Measurements from ENCODE around the gene LCOR. TPM values are rescaled to one million over a fixed set of nuclear protein-coding genes. Genes with fewer than 3 reads are reported as not detected.

LCOR gene
- total and polyA plus RNA-seq, 2 donors (not counting 1 experiment from before 2014, with no cell fraction given), result 15.0 to 15.7 TPM

- Histone ChIP-seq H2AFZ (ENCODE audit: low read length) (no peak overlapping the region), H3K27ac (ENCODE audit: insufficient read depth, low read length) (no peak overlapping the region), H3K36me3 (ENCODE audit: control insufficient read depth, insufficient read depth, low read length) (no peaks in the 10 kb centered on the region), H4K20me1 (ENCODE audit: control insufficient read depth, extremely low read depth, insufficient read depth, low read length) (no peaks in the 10 kb centered on the region), H3K4me1 (ENCODE audit: control insufficient read depth, extremely low read depth, insufficient read depth, low read length) (no peaks in the 10 kb centered on the region), H3K4me3 (replicated peaks in 1 of 4; ENCODE audit: control extremely low read depth in 1 of 4, insufficient read depth in 1 of 4, low read depth in 3 of 4, low read length in 4 of 4) (no peak overlapping the region), H3K79me2 (ENCODE audit: control insufficient read depth, insufficient read depth, low read length) (no peaks in the 10 kb centered on the region), H3K4me2 (ENCODE audit: extremely low read depth, insufficient read depth, low read length) (no peak overlapping the region), H3K27me3 (ENCODE audit: control insufficient read depth, insufficient read depth, low read length) (no peaks in the 10 kb centered on the region), H3K9ac (ENCODE audit: insufficient read depth, low read length) (no peak overlapping the region), H3K9me3 (ENCODE audit: control insufficient read depth, insufficient read depth, low read depth, low read length) (no peaks in the 10 kb centered on the region)
- DNase-seq (ENCODE audit: low read depth in 2 of 2), result no peak
- TF ChIP-seq, protein P1, sequence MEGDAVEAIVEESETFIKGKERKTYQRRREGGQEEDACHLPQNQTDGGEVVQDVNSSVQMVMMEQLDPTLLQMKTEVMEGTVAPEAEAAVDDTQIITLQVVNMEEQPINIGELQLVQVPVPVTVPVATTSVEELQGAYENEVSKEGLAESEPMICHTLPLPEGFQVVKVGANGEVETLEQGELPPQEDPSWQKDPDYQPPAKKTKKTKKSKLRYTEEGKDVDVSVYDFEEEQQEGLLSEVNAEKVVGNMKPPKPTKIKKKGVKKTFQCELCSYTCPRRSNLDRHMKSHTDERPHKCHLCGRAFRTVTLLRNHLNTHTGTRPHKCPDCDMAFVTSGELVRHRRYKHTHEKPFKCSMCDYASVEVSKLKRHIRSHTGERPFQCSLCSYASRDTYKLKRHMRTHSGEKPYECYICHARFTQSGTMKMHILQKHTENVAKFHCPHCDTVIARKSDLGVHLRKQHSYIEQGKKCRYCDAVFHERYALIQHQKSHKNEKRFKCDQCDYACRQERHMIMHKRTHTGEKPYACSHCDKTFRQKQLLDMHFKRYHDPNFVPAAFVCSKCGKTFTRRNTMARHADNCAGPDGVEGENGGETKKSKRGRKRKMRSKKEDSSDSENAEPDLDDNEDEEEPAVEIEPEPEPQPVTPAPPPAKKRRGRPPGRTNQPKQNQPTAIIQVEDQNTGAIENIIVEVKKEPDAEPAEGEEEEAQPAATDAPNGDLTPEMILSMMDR (conservative IDR thresholded peaks at IDR 0.05 in 1 of 2, IDR thresholded peaks at IDR 0.05 in 1 of 2; ENCODE audit: low read depth in 1 of 2, low read length in 2 of 2), result no peak
- no peak for TF ChIP-seq EZH2 (IDR thresholded peaks at IDR 0.05; ENCODE audit: low read length, missing control alignments)
Observed at GRCh38 chr10:96975136-96975535, 143.0 kb downstream of the LCOR start.

- DNase-seq (ENCODE audit: low read depth in 2 of 2), result no peak
- H3K36me3 ChIP-seq (ENCODE audit: control insufficient read depth, insufficient read depth, low read length), result peaks cover 4% of the 10 kb centered on the region
- H3K27ac ChIP-seq (ENCODE audit: insufficient read depth, low read length), result no peak overlapping the region
- H3K27me3 ChIP-seq (ENCODE audit: control insufficient read depth, insufficient read depth, low read length), result no peaks in the 10 kb centered on the region
- no peaks in the 10 kb centered on the region for H3K79me2 ChIP-seq (ENCODE audit: control insufficient read depth, insufficient read depth, low read length)
- H3K9ac ChIP-seq (ENCODE audit: insufficient read depth, low read length), result no peak overlapping the region
- no peaks in the 10 kb centered on the region for H3K9me3 ChIP-seq (ENCODE audit: control insufficient read depth, insufficient read depth, low read depth, low read length)
- no peak overlapping the region for H3K4me3 ChIP-seq (replicated peaks in 1 of 4; ENCODE audit: control extremely low read depth in 1 of 4, insufficient read depth in 1 of 4, low read depth in 3 of 4, low read length in 4 of 4)
- H3K4me1 ChIP-seq (ENCODE audit: control insufficient read depth, extremely low read depth, insufficient read depth, low read length), result no peaks in the 10 kb centered on the region
- H2AFZ ChIP-seq (ENCODE audit: low read length), result no peak overlapping the region
- no peak overlapping the region for H3K4me2 ChIP-seq (ENCODE audit: extremely low read depth, insufficient read depth, low read length)
- no peak for TF ChIP-seq EZH2 (IDR thresholded peaks at IDR 0.05; ENCODE audit: low read length, missing control alignments)
- TF ChIP-seq, protein P1 (conservative IDR thresholded peaks at IDR 0.05 in 1 of 2, IDR thresholded peaks at IDR 0.05 in 1 of 2; ENCODE audit: low read depth in 1 of 2, low read length in 2 of 2), result no peak
- no peaks in the 10 kb centered on the region for H4K20me1 ChIP-seq (ENCODE audit: control insufficient read depth, extremely low read depth, insufficient read depth, low read length)
Observed at GRCh38 chr10:96978621-96979154, 146.6 kb downstream of the LCOR start.

DNA sequence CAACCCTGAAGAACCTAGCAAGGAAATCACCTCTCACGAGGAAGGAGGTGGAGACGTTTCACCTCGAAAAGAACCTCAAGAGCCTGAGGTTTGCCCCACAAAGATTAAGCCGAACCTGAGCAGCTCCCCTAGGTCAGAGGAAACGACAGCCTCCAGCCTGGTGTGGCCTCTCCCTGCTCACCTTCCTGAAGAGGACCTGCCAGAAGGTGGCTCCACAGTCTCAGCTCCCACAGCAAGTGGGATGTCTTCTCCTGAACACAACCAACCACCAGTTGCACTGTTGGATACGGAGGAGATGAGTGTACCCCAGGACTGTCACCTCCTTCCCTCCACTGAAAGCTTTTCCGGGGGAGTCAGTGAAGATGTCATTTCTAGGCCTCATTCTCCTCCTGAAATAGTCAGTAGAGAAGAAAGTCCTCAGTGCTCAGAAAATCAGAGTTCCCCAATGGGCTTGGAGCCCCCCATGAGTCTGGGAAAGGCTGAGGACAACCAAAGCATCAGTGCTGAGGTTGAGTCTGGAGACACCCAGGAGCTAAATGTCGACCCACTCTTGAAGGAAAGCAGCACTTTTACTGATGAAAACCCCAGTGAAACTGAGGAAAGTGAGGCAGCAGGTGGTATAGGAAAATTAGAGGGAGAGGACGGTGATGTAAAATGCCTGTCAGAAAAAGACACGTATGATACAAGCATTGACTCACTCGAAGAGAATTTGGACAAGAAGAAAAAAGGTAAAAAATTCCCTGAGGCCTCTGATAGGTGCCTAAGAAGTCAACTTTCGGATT lies 150.2 kb downstream of the LCOR start:
- Histone ChIP-seq H3K4me3 (replicated peaks in 1 of 4; ENCODE audit: control extremely low read depth in 1 of 4, insufficient read depth in 1 of 4, low read depth in 3 of 4, low read length in 4 of 4) (no peak overlapping the region), H3K79me2 (ENCODE audit: control insufficient read depth, insufficient read depth, low read length) (no peaks in the 10 kb centered on the region), H3K4me1 (ENCODE audit: control insufficient read depth, extremely low read depth, insufficient read depth, low read length) (no peaks in the 10 kb centered on the region), H3K36me3 (ENCODE audit: control insufficient read depth, insufficient read depth, low read length) (peaks cover 4% of the 10 kb centered on the region), H3K4me2 (ENCODE audit: extremely low read depth, insufficient read depth, low read length) (no peak overlapping the region), H3K27ac (ENCODE audit: insufficient read depth, low read length) (no peak overlapping the region), H4K20me1 (ENCODE audit: control insufficient read depth, extremely low read depth, insufficient read depth, low read length) (no peaks in the 10 kb centered on the region), H2AFZ (ENCODE audit: low read length) (no peak overlapping the region), H3K27me3 (ENCODE audit: control insufficient read depth, insufficient read depth, low read length) (no peaks in the 10 kb centered on the region), H3K9ac (ENCODE audit: insufficient read depth, low read length) (no peak overlapping the region), H3K9me3 (ENCODE audit: control insufficient read depth, insufficient read depth, low read depth, low read length) (no peaks in the 10 kb centered on the region)
- no peak for DNase-seq (ENCODE audit: low read depth in 2 of 2)
- TF ChIP-seq, protein P1 (conservative IDR thresholded peaks at IDR 0.05 in 1 of 2, IDR thresholded peaks at IDR 0.05 in 1 of 2; ENCODE audit: low read depth in 1 of 2, low read length in 2 of 2), result no peak
- no peak for TF ChIP-seq EZH2 (IDR thresholded peaks at IDR 0.05; ENCODE audit: low read length, missing control alignments)

Data from fibroblast of lung (primary cell).